Small intestine (tissue), 7 donors: Measurements from ENCODE around the gene NTF3. TPM values are rescaled to one million over a fixed set of nuclear protein-coding genes. Genes with fewer than 3 reads are reported as not detected.

ENCODE experiments used
- DNase-seq, 2 donors: peaks; one replicate each; pipeline versions ENCODE4 v3.0.0 to v3.0.0-alpha.2; 2013
- FAIRE-seq: peaks from 2 replicates; lab custom pipeline; 2012; peaks lifted over from hg19 to GRCh38; lab: Jason Lieb, UNC
- H3K27ac ChIP-seq, 3 donors: one replicate each; pipeline ENCODE4 v1.5.1; 2013; ENCODE audit warnings: low read length in 2 of 3, mild to moderate bottlenecking in 2 of 3, control low read depth in 1 of 3, inconsistent platforms in 1 of 3, low read depth in 1 of 3, moderate library complexity in 1 of 3
- H3K27me3 ChIP-seq, 3 donors: one replicate each; pipeline ENCODE4 v1.6.1; 2013; ENCODE audit warnings: low read length in 3 of 3, inconsistent platforms in 1 of 3; ENCODE audit not compliant: control insufficient read depth in 3 of 3, insufficient read depth in 3 of 3
- H3K36me3 ChIP-seq, 3 donors: one replicate each; pipeline ENCODE4 v1.6.1; 2013; ENCODE audit warnings: low read length in 3 of 3, inconsistent platforms in 1 of 3, low read depth in 1 of 3, mild to moderate bottlenecking in 1 of 3, moderate library complexity in 1 of 3; ENCODE audit not compliant: control insufficient read depth in 3 of 3, insufficient read depth in 2 of 3
- H3K4me1 ChIP-seq, 3 donors: one replicate each; pipeline ENCODE4 v1.6.1; 2013; ENCODE audit warnings: low read length in 2 of 3, inconsistent platforms in 1 of 3, low read depth in 1 of 3, mild to moderate bottlenecking in 1 of 3, moderate library complexity in 1 of 3; ENCODE audit not compliant: control insufficient read depth in 3 of 3, insufficient read depth in 2 of 3
- H3K4me3 ChIP-seq, 3 donors: one replicate each; pipeline ENCODE4 v1.5.1; 2013; ENCODE audit warnings: low read length in 3 of 3, control low read depth in 1 of 3, inconsistent platforms in 1 of 3, low read depth in 1 of 3, mild to moderate bottlenecking in 1 of 3, moderate library complexity in 1 of 3
- H3K9me3 ChIP-seq, 2 donors: one replicate each; pipeline ENCODE4 v1.6.1; 2013; ENCODE audit warnings: low read depth in 1 of 2, low read length in 1 of 2; ENCODE audit not compliant: control insufficient read depth in 2 of 2, insufficient read depth in 1 of 2
- WGBS, 3 donors: extraction: QIAGEN DNeasy Blood & Tissue Kit; methylation state at CpG; one replicate each; pipeline ENCODE4 v1.1.7; 2013; 5-methylcytosine and 5-hydroxymethylcytosine counted together
- polyA plus RNA-seq, 4 donors: library from polyadenylated mRNA; stranded (reverse) in 3 of 4; unstranded in 1 of 4; fragments of 200-250 nt in 3 of 4; fragments of 120-200 nt in 1 of 4; gene quantifications; one replicate each; pipeline versions ENCODE4 v1.2.1 to v1.2.3, GENCODE V29; 2013
- donor health status: healthy with polysubstance abuse.
- donor health status: control.
- donor health status: control.
- donor health status: Bipolar disorder and iron deficiency.
- donor health status: healthy.

NTF3 gene
- polyA plus RNA-seq, 4 donors: 1.4 to 4.9 (median 1.9) TPM

GRCh38 chr12:5444520-5444919, 12.6 kb downstream of the NTF3 start:
- H3K4me3 ChIP-seq: no peak overlapping the region
- H3K4me1 ChIP-seq: no peaks in the 10 kb centered on the region
- H3K36me3 ChIP-seq: no peaks in the 10 kb centered on the region
- FAIRE-seq (no peak), DNase-seq (no peak)
- 74 to 82% (median 82%) methylated on average over 6 of the region's 6 CpGs for WGBS, 3 donors
- H3K9me3 ChIP-seq: no peaks in the 10 kb centered on the region
- no peak overlapping the region for H3K27ac ChIP-seq
- peaks cover 0 to 3% (median 0%) of the 10 kb centered on the region in 3 donors for H3K27me3 ChIP-seq

- no peak for FAIRE-seq
- H3K36me3 ChIP-seq: no peaks in the 10 kb centered on the region
- 78 to 92% (median 79%) methylated on average over 5 of the region's 5 CpGs for WGBS, 3 donors
Measured at GRCh38 chr12:5447320-5447719, 15.4 kb downstream of the NTF3 start.

GRCh38 chr12:5451251-5451650, 19.3 kb downstream of the NTF3 start:
- no peaks in the 10 kb centered on the region for H3K36me3 ChIP-seq
- DNase-seq (no peak), FAIRE-seq (no peak)
- H3K9me3 ChIP-seq: no peaks in the 10 kb centered on the region
- H3K4me3 ChIP-seq: no peak overlapping the region
- H3K4me1 ChIP-seq: no peaks in the 10 kb centered on the region
- peaks cover 0 to 7% (median 0%) of the 10 kb centered on the region in 3 donors for H3K27me3 ChIP-seq
- WGBS, 3 donors: 90 to 95% (median 91%) methylated on average over 1 of the region's 1 CpG
- H3K27ac ChIP-seq: no peak overlapping the region

More at GRCh38 chr12:5447320-5447719, 15.4 kb downstream of the NTF3 start:
- no peak for DNase-seq
- Histone ChIP-seq H3K27me3 (peaks cover 0 to 7% (median 0%) of the 10 kb centered on the region in 3 donors), H3K4me1 (no peaks in the 10 kb centered on the region), H3K27ac (no peak overlapping the region), H3K4me3 (no peak overlapping the region), H3K9me3 (no peaks in the 10 kb centered on the region)

- peaks cover 0 to under 1% (median 0%) of the 10 kb centered on the region in 3 donors for H3K4me1 ChIP-seq
- 90 to 94% (median 92%) methylated on average over 9 of the region's 9 CpGs for WGBS, 3 donors
- peaks cover 0 to 7% (median 0%) of the 10 kb centered on the region in 3 donors for H3K27me3 ChIP-seq
- H3K27ac ChIP-seq: no peak overlapping the region
- no peaks in the 10 kb centered on the region for H3K9me3 ChIP-seq
- no peak overlapping the region for H3K4me3 ChIP-seq
- DNase-seq: no peak
- no peak for FAIRE-seq
- no peaks in the 10 kb centered on the region for H3K36me3 ChIP-seq
Measured at GRCh38 chr12:5452569-5452968, 20.7 kb downstream of the NTF3 start.

- Histone ChIP-seq H3K4me1 (peaks cover 0 to 7% (median 0%) of the 10 kb centered on the region in 3 donors), H3K36me3 (no peaks in the 10 kb centered on the region), H3K9me3 (no peaks in the 10 kb centered on the region), H3K27ac (no peak overlapping the region), H3K4me3 (no peak overlapping the region), H3K27me3 (peaks cover 0 to 7% (median 0%) of the 10 kb centered on the region in 3 donors)
- WGBS, 3 donors: 31 to 53% (median 40%) methylated on average over 5 of the region's 5 CpGs
- FAIRE-seq: no peak
- no peak for DNase-seq
Measured at GRCh38 chr12:5453466-5453865, 21.6 kb downstream of the NTF3 start.

GRCh38 chr12:5455045-5455444, 23.1 kb downstream of the NTF3 start:
- Histone ChIP-seq H3K36me3 (no peaks in the 10 kb centered on the region), H3K4me3 (no peak overlapping the region), H3K4me1 (peaks cover 0 to 7% (median 0%) of the 10 kb centered on the region in 3 donors), H3K27ac (no peak overlapping the region), H3K27me3 (no peaks in the 10 kb centered on the region), H3K9me3 (no peaks in the 10 kb centered on the region)
- DNase-seq (no peak), FAIRE-seq (no peak)
- 83 to 85% (median 85%) methylated on average over 11 of the region's 11 CpGs for WGBS, 3 donors

GRCh38 chr12:5456030-5456429, 24.1 kb downstream of the NTF3 start:
- Histone ChIP-seq H3K27ac (no peak overlapping the region), H3K4me1 (peaks cover 0 to 7% (median 0%) of the 10 kb centered on the region in 3 donors), H3K27me3 (no peaks in the 10 kb centered on the region), H3K36me3 (no peaks in the 10 kb centered on the region), H3K9me3 (no peaks in the 10 kb centered on the region), H3K4me3 (no peak overlapping the region)
- 76 to 86% (median 85%) methylated on average over 6 of the region's 6 CpGs for WGBS, 3 donors
- no peak for FAIRE-seq
- no peak for DNase-seq

- Histone ChIP-seq H3K4me1 (peaks cover 0 to 7% (median 0%) of the 10 kb centered on the region in 3 donors), H3K36me3 (no peaks in the 10 kb centered on the region), H3K27ac (peak overlapping the region in 2 of 3 donors; percentile 4 to 47), H3K4me3 (no peak overlapping the region), H3K9me3 (no peaks in the 10 kb centered on the region), H3K27me3 (no peaks in the 10 kb centered on the region)
- FAIRE-seq (no peak), DNase-seq (no peak)
- 50 to 84% (median 62%) methylated on average over 8 of the region's 8 CpGs for WGBS, 3 donors
Measured at GRCh38 chr12:5456906-5457305, 25.0 kb downstream of the NTF3 start.
